ENCODE measurements around the gene NGFR. TPM values are rescaled to one million over a fixed set of nuclear protein-coding genes. Genes with fewer than 3 reads are reported as not detected.

Gene NGFR
- total RNA-seq, 1 experiment from 2014 or later = 1.6 TPM

DNA sequence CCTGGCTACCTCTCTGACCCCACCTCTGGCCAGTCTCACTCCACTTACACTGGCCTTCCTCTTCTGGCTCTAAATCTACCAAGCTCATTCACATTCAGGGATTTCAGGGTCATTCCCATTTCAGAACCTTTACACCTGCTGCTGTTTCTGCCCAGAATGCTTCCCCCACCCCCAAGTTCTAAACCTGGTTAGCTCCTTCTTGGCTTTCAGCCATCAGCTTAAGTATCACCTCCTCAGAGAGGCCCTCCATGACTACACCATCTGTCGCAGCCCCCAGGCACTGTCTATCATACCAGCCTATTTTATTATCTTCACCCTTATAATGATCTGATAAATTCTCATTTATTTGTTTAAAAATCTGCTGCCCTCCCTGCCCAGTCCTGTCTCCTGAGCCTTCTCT lies 23.3 kb upstream of the NGFR start:
- intact Hi-C loops (cut with micrococcal nuclease; ENCODE audit: unreplicated experiment) (no loop called here), in situ Hi-C loops (cut with HindIII; ENCODE audit: low pct_unique_long_range_greater_than_20kb, low sequenced_read_pairs) (no loop called here)
- no peak for ATAC-seq
- ChIA-PET CTCF (no interaction called here), POLR2A (no interaction called here)
- no peaks in the 10 kb centered on the region for H3K36me3 ChIP-seq (ENCODE audit: control insufficient read depth, insufficient read depth, low read length)
- DNase-seq (ENCODE audit: low read depth, low spot score) = no peak
- H3K27ac ChIP-seq (ENCODE audit: low read length) = no peak overlapping the region
- no peak for TF ChIP-seq SIN3A (IDR thresholded peaks at IDR 0.05; ENCODE audit: borderline replicate concordance, insufficient read depth, low read depth, low read length)
- TF ChIP-seq, protein P1, sequence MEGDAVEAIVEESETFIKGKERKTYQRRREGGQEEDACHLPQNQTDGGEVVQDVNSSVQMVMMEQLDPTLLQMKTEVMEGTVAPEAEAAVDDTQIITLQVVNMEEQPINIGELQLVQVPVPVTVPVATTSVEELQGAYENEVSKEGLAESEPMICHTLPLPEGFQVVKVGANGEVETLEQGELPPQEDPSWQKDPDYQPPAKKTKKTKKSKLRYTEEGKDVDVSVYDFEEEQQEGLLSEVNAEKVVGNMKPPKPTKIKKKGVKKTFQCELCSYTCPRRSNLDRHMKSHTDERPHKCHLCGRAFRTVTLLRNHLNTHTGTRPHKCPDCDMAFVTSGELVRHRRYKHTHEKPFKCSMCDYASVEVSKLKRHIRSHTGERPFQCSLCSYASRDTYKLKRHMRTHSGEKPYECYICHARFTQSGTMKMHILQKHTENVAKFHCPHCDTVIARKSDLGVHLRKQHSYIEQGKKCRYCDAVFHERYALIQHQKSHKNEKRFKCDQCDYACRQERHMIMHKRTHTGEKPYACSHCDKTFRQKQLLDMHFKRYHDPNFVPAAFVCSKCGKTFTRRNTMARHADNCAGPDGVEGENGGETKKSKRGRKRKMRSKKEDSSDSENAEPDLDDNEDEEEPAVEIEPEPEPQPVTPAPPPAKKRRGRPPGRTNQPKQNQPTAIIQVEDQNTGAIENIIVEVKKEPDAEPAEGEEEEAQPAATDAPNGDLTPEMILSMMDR (IDR thresholded peaks at IDR 0.05) = no peak
- no peak for TF ChIP-seq POLR2AphosphoS5 (IDR thresholded peaks at IDR 0.05; ENCODE audit: low read depth, low read length)
- TF ChIP-seq TCF7L2 (IDR thresholded peaks at IDR 0.05; ENCODE audit: low read depth, low read length) = no peak
- TF ChIP-seq, protein P2, sequence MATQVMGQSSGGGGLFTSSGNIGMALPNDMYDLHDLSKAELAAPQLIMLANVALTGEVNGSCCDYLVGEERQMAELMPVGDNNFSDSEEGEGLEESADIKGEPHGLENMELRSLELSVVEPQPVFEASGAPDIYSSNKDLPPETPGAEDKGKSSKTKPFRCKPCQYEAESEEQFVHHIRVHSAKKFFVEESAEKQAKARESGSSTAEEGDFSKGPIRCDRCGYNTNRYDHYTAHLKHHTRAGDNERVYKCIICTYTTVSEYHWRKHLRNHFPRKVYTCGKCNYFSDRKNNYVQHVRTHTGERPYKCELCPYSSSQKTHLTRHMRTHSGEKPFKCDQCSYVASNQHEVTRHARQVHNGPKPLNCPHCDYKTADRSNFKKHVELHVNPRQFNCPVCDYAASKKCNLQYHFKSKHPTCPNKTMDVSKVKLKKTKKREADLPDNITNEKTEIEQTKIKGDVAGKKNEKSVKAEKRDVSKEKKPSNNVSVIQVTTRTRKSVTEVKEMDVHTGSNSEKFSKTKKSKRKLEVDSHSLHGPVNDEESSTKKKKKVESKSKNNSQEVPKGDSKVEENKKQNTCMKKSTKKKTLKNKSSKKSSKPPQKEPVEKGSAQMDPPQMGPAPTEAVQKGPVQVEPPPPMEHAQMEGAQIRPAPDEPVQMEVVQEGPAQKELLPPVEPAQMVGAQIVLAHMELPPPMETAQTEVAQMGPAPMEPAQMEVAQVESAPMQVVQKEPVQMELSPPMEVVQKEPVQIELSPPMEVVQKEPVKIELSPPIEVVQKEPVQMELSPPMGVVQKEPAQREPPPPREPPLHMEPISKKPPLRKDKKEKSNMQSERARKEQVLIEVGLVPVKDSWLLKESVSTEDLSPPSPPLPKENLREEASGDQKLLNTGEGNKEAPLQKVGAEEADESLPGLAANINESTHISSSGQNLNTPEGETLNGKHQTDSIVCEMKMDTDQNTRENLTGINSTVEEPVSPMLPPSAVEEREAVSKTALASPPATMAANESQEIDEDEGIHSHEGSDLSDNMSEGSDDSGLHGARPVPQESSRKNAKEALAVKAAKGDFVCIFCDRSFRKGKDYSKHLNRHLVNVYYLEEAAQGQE (IDR thresholded peaks at IDR 0.05; ENCODE audit: insufficient read depth in 1 of 2, low read depth in 2 of 2, low read length in 1 of 2) = no peak
- no peaks in the 10 kb centered on the region for H3K27me3 ChIP-seq (ENCODE audit: control insufficient read depth, insufficient read depth, low read length)
- BruUV-seq (replicated peaks) = no TSS peak
- H3K4me3 ChIP-seq (ENCODE audit: low read depth in 2 of 2, low read length in 2 of 2) = no peak overlapping the region
- H3K9me3 ChIP-seq (ENCODE audit: control insufficient read depth, insufficient read depth, low read depth, low read length) = no peaks in the 10 kb centered on the region
- H3K4me1 ChIP-seq (ENCODE audit: control insufficient read depth, insufficient read depth, low read length) = no peaks in the 10 kb centered on the region

DNA sequence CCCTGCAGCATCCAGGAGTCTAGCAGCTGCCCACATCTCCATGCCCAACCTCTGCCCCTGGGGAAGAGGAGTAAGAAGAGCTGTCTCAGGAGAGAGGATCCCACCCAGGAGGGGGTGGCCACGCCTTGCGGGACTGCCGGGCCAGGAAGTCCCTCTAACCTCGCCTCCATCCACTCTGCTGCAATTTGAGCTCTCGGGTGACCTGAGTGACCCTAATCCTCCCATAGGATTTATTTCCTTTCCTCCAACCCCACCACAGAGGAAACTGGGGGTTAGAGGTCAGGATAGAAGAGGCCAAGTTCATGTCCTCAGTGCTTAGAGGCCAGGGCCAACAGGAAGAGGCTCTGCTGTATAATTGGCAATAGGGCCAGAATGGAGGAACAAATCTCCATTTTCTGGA lies 22.6 kb upstream of the NGFR start:
- POLR2A ChIA-PET = no interaction called here
- Histone ChIP-seq H3K9me3 (ENCODE audit: control insufficient read depth, insufficient read depth, low read depth, low read length) (no peaks in the 10 kb centered on the region), H3K4me1 (ENCODE audit: control insufficient read depth, insufficient read depth, low read length) (no peaks in the 10 kb centered on the region), H3K27me3 (ENCODE audit: control insufficient read depth, insufficient read depth, low read length) (peaks cover 3% of the 10 kb centered on the region; the same call in 1 of the 2 replicates), H3K36me3 (ENCODE audit: control insufficient read depth, insufficient read depth, low read length) (no peaks in the 10 kb centered on the region), H3K4me3 (ENCODE audit: low read depth in 2 of 2, low read length in 2 of 2) (no peak overlapping the region), H3K27ac (ENCODE audit: low read length) (no peak overlapping the region)
- ATAC-seq (no peak), DNase-seq (ENCODE audit: low read depth, low spot score) (no peak)
- no TSS peak for BruUV-seq (replicated peaks)
- intact Hi-C loops (cut with micrococcal nuclease; ENCODE audit: unreplicated experiment) = no loop called here
- CTCF ChIA-PET = no interaction called here
- in situ Hi-C loops (cut with HindIII; ENCODE audit: low pct_unique_long_range_greater_than_20kb, low sequenced_read_pairs) = no loop called here
- TF ChIP-seq POLR2AphosphoS5 (IDR thresholded peaks at IDR 0.05; ENCODE audit: low read depth, low read length) (no peak), SIN3A (IDR thresholded peaks at IDR 0.05; ENCODE audit: borderline replicate concordance, insufficient read depth, low read depth, low read length) (no peak), TCF7L2 (IDR thresholded peaks at IDR 0.05; ENCODE audit: low read depth, low read length) (no peak)
- TF ChIP-seq, protein P2 (IDR thresholded peaks at IDR 0.05; ENCODE audit: insufficient read depth in 1 of 2, low read depth in 2 of 2, low read length in 1 of 2) = no peak
- TF ChIP-seq, protein P1 (IDR thresholded peaks at IDR 0.05) = no peak
